ENCODE measurements around the gene RAD51B.
A peak's percentile ranks its signal among the peaks of the same experiment; 100 is the strongest.

The RAD51B gene

DNA sequence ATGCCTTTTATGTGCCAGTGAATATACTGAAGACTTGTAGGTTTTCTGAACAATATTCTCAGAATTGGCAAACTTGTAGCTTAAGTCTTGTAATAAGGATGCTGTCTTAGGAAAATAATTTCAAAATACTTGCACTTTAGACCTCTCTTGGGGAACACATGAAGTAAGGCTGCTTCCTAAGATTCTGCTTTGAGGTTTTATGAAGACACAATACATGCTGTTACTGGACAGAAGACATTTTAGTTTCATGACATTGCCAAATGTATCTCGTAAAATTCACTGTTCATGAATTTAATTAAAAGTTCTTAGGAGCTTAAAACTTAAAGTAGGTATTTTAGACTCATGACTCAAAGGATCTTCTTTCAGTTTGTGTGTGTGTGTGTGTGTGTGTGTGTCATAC, 80.7 kb downstream of the RAD51B start:
- DNase-seq (ENCODE audit: low read depth): peak; percentile 6

DNA sequence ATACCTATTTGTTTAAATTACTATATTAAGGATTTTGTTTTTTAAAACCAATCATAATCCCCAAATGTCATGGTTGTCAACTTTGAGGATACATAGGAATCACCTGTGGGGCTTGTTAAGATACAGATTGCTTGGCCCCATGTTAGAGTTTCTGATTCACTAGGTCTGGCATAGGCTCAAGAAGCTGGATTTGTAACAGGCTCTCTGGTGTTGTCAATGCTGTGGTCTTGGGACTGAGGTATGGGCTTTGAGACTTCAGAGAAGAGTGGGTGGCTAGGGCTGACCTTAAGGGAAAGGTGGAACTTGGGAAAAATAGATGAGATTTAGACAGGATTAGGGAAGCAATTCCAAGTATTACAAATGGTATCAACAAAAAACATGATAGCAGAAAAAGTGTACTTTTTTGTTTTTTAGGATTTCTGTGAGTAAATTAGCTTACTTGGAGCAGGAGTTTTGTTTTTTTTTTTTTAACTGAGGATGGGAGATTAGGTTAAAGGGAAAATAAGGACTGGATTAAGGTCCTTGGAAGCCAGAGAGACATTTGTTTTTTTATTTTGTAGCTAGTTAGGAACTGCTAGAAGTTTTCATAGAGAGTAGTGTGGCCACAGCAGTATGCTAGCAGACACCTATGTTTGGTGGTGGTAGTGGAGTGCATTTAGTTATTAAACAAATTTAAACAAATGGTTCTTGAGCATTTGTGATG, 88.6 kb downstream of the RAD51B start:
- DNase-seq (ENCODE audit: low read depth): peak; percentile 7

DNA sequence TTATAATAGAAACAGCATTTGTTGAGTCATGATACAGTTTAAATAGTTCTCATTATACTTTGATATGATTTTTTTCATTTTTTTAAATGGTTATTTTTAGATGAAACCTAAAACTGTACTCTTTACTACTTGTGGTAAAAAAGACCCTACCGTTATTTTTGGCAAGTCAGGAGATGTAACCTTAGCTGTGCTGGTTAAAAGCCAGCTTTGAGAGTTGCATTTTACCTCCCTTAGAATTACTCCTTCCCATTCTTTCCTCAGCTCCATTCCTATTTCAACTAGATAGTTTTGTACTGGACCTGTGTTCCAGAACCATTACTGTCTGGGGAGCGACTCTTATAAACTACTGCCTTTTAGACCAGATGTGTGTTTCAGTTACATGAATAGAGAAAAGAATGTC, 92.0 kb downstream of the RAD51B start:
- DNase-seq (ENCODE audit: low read depth): peak; percentile 10

DNA sequence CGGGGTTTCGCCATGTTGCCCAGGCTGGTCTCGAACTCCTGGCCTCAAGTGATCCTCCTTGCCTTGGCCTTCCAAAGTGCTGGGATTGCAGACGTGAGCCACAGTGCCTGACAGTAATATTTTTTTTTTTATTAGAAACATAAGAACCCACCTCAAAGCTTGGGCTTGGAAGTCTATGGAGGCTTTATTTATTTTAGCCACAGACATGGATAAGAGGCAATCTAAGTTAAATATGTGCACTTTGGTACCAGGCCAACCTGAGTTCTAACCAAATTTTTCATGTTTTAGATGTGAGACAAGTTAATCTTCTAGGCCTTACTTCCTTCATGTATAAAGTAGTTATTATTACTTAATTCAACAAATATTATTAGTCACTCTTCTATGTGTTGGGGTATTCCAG, 96.9 kb downstream of the RAD51B start:
- no peak for DNase-seq (ENCODE audit: low read depth)

DNA sequence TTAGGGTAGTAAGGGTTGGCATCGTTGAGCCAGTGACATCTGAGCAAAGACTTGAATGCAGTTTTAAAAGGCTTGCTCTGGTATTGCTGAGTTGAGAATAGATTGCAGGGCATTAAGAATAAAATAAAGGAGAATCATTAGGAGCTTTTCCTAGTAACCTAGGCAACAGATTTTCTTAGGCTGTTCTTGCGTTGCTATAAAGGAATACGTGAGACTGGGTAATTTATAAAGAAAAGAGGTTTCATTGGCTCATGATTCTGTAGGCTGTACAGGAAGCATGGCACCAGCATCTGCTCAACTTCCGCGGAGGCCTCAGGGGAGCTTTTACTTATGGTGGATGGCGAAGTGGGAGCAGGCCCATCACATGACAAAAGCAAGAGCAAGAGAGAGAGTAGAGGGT, 97.4 kb downstream of the RAD51B start:
- DNase-seq (ENCODE audit: low read depth): no peak

DNA sequence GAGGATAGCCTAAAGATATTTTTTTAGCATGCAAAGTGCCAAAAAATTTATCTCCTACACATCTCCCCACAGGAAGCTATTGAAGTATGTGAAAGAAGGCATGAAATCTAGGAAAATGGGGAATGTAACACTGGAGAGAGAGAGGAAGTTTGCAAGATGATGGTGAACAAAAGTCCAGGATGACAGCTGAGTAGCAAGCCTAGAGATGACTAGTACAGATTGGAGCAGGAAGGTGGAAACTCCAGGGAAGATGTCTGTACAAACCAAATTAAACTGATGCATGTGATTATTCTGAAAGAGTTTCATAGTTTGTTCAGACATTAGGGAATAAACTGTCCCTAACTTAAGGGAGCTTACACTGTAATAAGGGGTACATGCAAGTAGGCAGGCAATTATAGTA, 99.3 kb downstream of the RAD51B start:
- no peak for DNase-seq (ENCODE audit: low read depth)

DNA sequence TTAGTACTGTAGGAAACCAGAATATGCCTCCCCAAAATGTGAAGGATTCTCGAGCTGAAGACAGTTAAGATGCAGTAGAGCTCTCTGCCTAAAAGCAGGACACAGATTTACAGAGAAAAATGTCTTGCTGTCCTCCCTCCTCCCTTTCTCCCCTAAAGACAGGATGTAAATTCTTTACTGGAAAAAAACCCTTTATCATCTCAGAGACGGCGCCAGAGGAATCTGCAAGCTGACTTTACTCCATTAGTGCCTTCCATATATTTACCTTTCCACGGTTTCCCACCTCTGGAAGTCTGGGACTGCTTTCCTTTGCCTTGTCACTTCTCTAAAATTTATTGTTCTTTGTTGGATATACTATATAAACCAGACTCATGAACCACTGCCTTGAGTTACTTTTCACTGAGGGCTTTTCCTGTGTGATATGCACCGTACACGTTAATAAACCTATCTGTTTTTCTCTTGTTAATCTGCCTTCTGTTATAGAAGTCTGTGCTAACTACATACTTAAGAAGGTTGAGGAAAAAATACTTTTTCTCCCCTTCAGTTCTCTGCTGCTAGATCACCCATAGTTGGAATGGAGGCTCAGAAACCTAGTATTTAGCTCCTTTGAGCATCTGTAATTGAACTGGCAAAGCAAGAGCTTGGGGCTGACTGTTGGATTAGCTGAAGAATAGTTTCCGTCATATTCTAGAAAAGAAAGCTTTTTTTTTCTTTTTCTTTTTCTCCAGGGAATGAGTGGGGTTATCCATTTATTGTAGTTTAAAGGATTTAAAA, 99.9 kb downstream of the RAD51B start:
- no peak for DNase-seq (ENCODE audit: low read depth)

DNA sequence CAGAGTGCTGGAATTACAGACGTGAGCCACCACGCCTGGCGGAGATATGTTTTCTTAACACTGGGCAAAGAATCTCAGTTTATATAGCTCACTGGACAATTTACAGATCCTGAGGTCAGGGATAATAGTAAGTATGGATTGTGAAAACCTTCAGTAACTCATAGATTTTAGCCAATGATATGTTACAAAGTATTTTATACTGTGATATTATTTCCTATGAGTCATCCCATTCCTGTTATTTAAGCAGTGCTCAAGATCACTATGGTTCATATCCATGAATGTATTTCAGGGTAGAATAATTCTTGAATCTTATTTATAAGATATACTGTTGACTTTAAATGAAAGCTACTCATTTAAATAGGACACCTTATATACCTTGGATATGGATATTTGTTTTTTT, 107.2 kb downstream of the RAD51B start:
- DNase-seq (ENCODE audit: low read depth): no peak

DNA sequence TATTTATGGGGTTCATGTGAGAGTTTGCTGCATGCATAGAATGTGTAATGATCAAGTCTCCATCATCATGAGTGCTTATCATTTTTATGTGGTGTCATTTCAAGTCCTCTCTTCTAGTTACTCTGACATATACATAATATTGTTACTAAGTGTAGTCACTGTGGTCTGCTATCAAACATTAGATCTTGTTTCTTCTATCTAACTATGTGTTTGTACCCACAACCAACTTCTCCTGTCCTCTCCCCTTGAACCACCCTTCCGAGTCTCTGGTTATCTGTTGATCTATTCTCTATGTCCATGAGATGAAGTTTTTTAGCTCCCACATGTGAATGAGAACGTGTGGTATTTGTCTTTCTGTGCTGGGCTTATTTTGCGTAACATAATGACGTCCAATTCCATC, 107.7 kb downstream of the RAD51B start:
- no peak for DNase-seq (ENCODE audit: low read depth)

DNA sequence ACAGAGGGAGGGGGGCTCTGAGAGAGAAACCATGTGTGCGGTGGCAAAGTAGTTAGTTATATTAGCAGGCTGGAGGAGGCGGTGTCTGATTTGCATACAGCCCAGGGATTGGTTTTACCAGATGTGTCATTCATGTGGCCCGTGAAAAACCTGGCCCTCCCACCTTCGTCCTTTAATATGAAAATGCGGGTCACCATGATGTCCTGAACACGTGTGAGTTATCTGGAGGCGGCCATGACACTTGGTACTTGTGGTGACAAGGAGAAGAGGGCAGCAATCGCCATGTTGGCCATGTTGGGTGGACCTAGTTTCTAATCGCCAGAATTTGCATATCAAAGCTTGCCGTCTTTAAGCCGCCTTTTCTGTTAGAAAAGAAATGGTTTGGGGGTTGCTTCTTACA, 108.8 kb downstream of the RAD51B start:
- DNase-seq (ENCODE audit: low read depth): no peak

DNA sequence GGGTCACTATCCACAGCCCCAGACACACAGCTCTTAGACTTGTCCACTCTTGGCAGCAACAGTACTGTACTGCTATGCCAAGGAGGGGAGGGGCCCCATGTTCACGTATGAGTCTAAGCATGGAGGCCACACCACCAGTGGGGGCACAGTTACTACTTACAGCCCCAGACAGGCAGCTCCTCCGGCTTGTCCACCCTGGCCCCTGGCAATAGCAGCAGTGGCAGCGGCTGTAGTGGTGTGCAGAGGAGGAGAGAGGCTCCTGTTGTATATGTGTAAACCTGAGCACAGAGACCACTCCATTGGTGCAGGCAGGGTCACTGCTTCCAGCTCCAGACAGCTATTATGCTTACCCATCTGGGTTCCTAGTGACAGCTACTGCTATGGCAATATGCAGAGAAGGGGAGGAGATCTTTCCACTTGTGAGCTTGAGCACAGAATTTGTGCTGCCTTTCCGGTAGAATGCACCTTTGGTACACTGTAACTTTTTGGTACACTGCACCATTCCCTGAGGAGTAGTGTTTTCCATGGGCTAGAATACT, 113.2 kb downstream of the RAD51B start:
- no peak for DNase-seq (ENCODE audit: low read depth)

DNA sequence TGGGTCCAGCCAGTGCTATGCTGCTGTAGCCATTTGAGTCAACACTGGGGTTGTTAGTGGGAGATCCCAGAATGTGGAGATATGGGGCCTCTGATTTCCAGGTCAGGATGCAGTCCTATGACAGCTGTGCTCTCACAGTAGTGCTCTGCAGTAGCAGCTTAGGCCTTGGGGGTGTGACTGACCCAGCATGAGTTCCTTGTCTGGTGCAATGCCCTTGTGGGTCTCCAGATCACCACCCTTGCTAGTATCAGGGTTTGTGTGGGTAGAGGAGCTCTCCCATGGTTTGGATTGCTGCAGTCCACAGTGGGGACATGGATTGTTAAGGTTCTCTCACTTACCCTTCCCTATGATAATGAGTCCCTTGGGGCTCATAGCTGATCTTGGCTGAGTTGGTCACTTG, 113.7 kb downstream of the RAD51B start:
- no peak for DNase-seq (ENCODE audit: low read depth)

DNA sequence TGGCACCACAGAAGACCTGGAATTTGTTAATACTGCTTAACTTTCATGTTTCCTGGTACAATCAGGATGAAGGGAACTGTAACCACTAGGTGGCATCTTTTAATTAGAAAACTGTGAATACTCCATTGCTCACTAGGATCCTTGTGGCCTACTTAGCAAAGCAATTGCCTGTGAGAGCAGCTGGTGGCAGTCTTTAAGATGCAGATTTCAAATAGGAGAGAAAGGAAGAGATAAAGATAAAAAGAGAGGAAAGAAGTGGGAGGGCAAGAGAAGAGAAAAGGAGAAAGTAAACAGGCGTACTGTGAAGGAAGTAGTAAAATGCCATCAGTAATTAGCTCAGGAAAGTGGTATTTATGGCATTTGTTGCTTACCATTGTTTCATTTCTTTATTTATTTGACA, 114.5 kb downstream of the RAD51B start:
- DNase-seq (ENCODE audit: low read depth): peak; percentile 75

DNA sequence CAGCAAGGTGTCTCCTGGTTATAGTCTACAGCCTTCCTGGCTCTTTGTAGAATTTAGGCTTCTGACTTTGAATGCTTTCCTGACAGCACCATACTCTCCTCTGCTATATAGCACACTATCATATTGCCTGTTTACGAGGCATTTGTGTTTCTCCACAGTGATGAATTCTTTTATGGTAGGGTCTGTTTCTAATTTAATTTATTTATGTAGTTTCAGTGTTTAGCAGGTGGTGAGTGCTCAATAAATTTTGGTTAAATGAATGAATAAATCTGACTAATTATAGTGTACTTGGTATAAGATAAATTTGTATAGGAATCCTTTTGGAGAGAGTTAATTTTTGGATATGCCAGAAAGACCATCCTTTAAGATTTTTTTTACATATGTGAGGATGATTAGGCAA, 115.3 kb downstream of the RAD51B start:
- DNase-seq (ENCODE audit: low read depth): no peak

DNA sequence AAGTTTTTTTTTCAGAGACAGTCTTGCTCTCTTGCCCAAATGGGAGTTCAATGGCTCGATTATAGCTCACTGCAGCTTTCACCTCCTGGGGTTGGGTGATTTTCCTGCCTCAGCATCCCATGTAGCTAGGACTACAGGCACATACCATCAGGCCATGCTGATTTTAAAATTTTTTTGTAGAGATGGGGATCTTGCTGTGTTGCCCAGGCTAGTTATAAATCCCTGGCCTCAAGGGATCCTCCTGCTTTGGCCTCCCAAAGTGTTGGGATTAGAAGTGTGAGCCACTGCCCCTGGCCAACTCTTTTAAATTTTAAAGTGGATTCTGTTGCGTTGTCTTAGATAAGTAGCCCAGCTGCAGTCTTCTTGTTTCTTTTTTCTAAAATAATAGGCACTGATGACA, 115.8 kb downstream of the RAD51B start:
- no peak for DNase-seq (ENCODE audit: low read depth)

DNA sequence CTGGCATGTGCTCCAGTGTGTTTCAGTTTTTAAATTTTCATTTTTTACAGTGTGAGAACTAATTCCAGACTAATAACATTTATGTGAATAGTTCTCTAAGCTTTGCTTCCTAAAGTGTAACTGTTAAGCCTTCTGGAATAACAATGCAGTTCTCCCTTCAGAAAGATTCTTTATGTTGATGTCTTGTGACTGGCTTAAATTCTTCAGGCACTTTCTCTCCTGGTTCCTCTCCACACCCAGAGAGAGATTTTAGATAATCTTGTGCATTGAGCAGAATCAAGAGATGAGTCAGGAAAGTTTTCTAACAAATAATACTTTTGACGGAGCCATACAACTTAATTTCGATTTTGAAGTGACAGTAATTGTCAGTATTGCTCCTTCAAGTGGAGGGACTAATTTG, 118.5 kb downstream of the RAD51B start:
- DNase-seq (ENCODE audit: low read depth): no peak

DNA sequence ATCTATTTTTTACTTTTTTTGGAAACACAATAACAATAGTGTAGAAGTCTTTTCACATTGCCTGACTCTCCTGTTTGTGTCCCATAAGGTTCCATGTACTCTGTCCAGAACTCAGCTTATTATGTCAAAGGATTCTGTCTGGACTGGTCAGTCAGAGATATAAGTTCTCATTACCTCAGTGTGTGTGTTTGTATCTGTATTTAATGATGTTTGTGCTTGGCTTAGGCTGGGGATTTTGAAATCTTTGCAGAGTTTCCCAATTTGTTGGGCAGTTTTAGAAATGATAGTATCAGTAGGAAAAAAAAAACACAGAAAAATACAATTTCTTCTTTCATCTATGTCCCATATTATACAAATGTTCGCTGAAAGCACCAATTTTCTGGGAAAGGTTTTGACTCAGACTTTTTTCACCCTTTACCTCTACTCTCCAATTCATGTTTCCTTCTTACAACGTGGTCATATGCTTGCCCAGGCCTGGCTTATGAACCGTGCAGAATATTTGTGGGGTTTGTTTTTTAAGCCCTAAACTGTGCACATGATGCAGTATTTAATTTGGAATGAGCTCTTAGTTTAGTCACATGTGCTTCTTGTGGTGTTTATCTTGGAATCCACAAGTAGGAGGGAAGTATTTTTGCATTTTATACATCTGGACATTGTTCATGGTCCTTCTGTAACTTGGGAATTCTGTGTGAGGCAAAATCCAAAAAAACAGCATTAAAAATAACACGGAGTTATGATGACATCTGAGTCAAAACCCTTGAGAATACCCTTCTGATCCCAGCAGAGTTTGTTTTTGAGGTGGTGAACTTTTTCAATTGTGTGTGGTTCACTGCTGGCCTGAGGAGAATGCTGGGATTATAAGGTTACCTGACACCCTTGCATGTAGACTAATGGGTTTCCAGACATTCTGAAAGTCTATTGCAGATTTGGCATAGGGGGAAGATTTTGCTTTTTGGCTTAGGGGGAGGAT, 121.2 kb downstream of the RAD51B start:
- DNase-seq (ENCODE audit: low read depth): peak; percentile 95

DNA sequence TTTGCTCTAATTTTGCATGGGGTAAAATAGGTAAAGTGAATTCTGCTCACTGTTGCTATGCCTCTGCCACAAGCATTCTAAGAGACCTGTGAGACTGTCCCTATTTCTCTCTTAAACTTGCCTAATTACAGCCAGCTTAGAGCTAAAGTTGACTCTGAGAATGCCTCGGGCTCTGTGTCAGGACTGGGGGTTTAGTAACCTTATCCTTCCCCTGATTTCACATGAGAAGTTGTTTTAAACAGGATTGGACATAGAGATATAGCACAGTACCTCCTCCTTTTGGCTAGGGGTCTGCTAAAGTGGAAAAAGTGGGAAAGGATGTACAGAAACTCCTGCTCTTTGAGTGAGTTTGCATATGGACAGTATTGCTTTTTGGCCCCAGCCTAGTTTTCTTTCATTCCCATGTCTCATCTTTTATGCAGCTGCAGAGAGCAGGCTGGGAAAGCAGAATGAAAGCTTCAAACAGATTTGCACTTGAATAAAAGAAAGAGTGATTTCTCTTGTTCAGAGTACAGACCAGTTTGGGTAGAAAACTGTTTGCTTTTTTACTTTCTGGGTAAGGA, 122.0 kb downstream of the RAD51B start:
- no peak for DNase-seq (ENCODE audit: low read depth)

DNA sequence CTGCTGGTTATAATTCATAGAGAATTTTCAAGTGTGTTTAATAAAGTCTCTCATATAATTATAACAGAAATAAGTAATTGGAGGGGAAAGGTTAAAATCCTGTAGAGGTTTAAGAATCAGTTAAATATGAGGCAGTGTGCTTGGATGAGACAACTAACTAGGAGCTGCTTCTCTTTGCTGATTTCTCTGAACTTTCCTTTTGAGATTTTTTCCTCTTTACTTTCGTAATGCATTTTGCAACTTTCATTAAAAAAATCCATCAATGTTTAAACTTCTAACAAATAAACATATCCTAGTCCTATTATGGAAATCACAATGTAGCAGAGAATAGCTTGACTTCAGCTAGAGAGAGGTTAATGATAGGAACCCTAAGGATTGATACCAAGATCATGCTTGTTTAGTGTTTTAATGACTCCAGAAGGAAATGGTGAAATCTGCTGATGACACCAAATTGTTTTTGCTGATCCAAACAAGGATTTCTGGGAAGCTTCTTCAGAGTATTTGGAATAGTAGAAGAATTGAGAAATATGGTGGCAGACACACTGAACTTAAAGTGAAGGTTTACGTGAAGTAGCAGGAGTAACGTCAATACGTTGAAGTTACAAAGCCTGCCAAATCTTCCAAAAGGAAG, 122.6 kb downstream of the RAD51B start:
- peak; percentile 25 for DNase-seq (ENCODE audit: low read depth)

DNA sequence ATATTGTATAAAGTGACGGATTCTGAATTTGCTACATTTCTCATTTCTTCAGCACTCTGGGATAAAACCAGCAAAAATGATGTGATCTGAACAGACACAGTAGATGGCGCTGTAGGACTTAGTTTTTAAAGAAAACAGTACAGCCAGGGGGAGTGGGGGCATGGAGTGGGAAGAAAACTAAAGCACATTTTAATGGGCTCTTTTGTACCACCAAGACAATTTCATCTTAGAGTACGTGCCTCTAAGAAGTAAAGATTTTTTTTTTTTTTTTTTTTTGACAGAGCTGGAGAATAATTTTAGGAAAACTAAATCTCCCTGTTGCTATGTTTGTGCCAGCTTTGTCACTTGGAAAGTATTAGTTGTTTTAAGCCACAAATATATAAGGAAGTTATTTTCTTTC, 124.4 kb downstream of the RAD51B start:
- DNase-seq (ENCODE audit: low read depth): peak; percentile 81

DNA sequence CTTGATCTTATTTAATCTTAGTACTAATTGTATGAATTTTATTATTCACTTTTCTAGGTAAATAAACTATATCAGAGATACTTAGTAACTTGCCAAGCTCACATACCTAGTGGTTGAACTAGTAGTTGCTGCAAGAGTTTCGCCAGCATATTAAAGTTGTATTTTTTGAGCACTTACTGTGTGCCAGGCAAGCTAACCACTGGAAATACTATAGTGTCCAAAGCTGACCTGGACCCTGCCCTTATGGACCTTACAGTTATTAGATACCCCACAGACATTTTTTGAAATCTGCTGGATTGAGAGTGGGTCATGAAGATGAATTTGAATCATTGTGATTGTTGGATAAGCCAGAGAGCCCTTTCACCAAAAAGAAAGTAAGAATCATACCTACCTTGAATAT, 125.0 kb downstream of the RAD51B start:
- DNase-seq (ENCODE audit: low read depth): no peak

DNA sequence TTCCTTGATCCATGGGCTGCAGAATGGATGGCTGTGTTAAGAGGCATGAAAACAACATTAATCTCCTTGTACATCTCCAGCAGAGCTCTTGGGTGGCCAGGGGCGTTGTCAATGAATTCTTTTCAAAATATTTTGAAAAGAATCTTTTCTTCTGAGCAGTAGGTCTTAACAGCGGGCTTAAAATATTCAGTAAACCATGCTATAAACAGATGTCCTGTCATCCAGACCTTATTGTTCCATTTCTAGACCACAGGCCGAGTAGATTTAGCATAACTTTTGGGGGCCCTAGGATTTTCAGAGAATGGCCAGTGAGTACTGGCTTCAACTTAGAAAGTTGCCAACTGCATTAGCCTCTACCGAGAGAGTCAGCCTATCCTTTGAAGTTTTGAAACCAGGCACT, 130.2 kb downstream of the RAD51B start:
- no peak for DNase-seq (ENCODE audit: low read depth)

Measured in stromal cell of bone marrow (primary cell).